Dendritic cell treated with granulocyte-macrophage colony-stimulating factor and Interleukin-4, amounts not matched to agents 40 ng/mL and 50 ng/mL, for 4 days (primary cell): ENCODE data around the gene ST6GAL1.

Experiments used
- H3K27ac Mint-ChIP-seq: one replicate; pipeline ENCODE4 v1.8.0; 2022; ENCODE audit warnings: mild to moderate bottlenecking, mixed read lengths
- H3K27me3 Mint-ChIP-seq: one replicate; pipeline ENCODE4 v1.8.0; 2022; ENCODE audit warnings: mild to moderate bottlenecking, mixed read lengths
- H3K36me3 Mint-ChIP-seq: one replicate; pipeline ENCODE4 v1.8.0; 2022; ENCODE audit warnings: low read depth, mixed read lengths
- H3K4me1 Mint-ChIP-seq: one replicate; pipeline ENCODE4 v1.8.0; 2022; ENCODE audit warnings: low read depth, mixed read lengths
- H3K4me3 Mint-ChIP-seq: one replicate; pipeline ENCODE4 v1.8.0; 2022; ENCODE audit warnings: mild to moderate bottlenecking, moderate library complexity, mixed read lengths
- H3K9me3 Mint-ChIP-seq: one replicate; pipeline ENCODE4 v1.8.0; 2022; ENCODE audit warnings: mixed read lengths
- intact Hi-C: fragments of 100-400 bp; cut with micrococcal nuclease; formaldehyde crosslinking; loops from one replicate; pipeline ENCODE4 v1.15.0; 2022

ST6GAL1 gene

GRCh38 chr3:187066228-187066995, 136.1 kb downstream of the ST6GAL1 start:
- H3K27me3 Mint-ChIP-seq: no peaks in the 10 kb centered on the region
- intact Hi-C loops: no loop called here
- H3K4me3 Mint-ChIP-seq: no peak overlapping the region
- peaks cover 95% of the 10 kb centered on the region for H3K36me3 Mint-ChIP-seq
- peaks cover 29% of the 10 kb centered on the region for H3K4me1 Mint-ChIP-seq
- peaks cover 11% of the 10 kb centered on the region for H3K9me3 Mint-ChIP-seq
- no peak overlapping the region for H3K27ac Mint-ChIP-seq

GRCh38 chr3:187068787-187069186, 138.5 kb downstream of the ST6GAL1 start:
- Mint-ChIP-seq H3K27ac (no peak overlapping the region), H3K36me3 (peaks cover 92% of the 10 kb centered on the region), H3K9me3 (peaks cover 11% of the 10 kb centered on the region), H3K4me3 (no peak overlapping the region), H3K4me1 (peaks cover 20% of the 10 kb centered on the region), H3K27me3 (no peaks in the 10 kb centered on the region)
- intact Hi-C loops: no loop called here

GRCh38 chr3:187069857-187070516, 139.7 kb downstream of the ST6GAL1 start:
- peaks cover 11% of the 10 kb centered on the region for H3K4me1 Mint-ChIP-seq
- intact Hi-C loops: no loop called here
- no peaks in the 10 kb centered on the region for H3K27me3 Mint-ChIP-seq
- H3K36me3 Mint-ChIP-seq: peaks cover 92% of the 10 kb centered on the region
- peaks cover 11% of the 10 kb centered on the region for H3K9me3 Mint-ChIP-seq
- no peak overlapping the region for H3K4me3 Mint-ChIP-seq
- no peak overlapping the region for H3K27ac Mint-ChIP-seq

- intact Hi-C loops: no loop called here
- Mint-ChIP-seq H3K27ac (no peak overlapping the region), H3K27me3 (no peaks in the 10 kb centered on the region), H3K36me3 (peaks cover 97% of the 10 kb centered on the region), H3K4me1 (peaks cover 11% of the 10 kb centered on the region), H3K9me3 (peaks cover 11% of the 10 kb centered on the region), H3K4me3 (no peak overlapping the region)
Measured at GRCh38 chr3:187072102-187072501, 141.8 kb downstream of the ST6GAL1 start.

- Mint-ChIP-seq H3K9me3 (peaks cover 11% of the 10 kb centered on the region), H3K36me3 (peaks cover 97% of the 10 kb centered on the region), H3K27ac (no peak overlapping the region), H3K4me3 (no peak overlapping the region), H3K4me1 (peaks cover 11% of the 10 kb centered on the region), H3K27me3 (no peaks in the 10 kb centered on the region)
- intact Hi-C loops: no loop called here
Measured at GRCh38 chr3:187072511-187072910, 142.2 kb downstream of the ST6GAL1 start.

- Mint-ChIP-seq H3K36me3 (peaks cover 97% of the 10 kb centered on the region), H3K27me3 (no peaks in the 10 kb centered on the region), H3K4me1 (peaks cover 11% of the 10 kb centered on the region), H3K27ac (no peak overlapping the region), H3K4me3 (no peak overlapping the region), H3K9me3 (peaks cover 11% of the 10 kb centered on the region)
- intact Hi-C loops: no loop called here
Measured at GRCh38 chr3:187073581-187074098, 143.3 kb downstream of the ST6GAL1 start.

- Mint-ChIP-seq H3K9me3 (peaks cover 2% of the 10 kb centered on the region), H3K27me3 (no peaks in the 10 kb centered on the region), H3K36me3 (peaks cover 97% of the 10 kb centered on the region), H3K27ac (no peak overlapping the region), H3K4me1 (peaks cover 5% of the 10 kb centered on the region), H3K4me3 (no peak overlapping the region)
- intact Hi-C loops: no loop called here
Measured at GRCh38 chr3:187074846-187075245, 144.5 kb downstream of the ST6GAL1 start.

GRCh38 chr3:187076297-187076696, 146.0 kb downstream of the ST6GAL1 start:
- no peak overlapping the region for H3K27ac Mint-ChIP-seq
- H3K4me3 Mint-ChIP-seq: no peak overlapping the region
- no peaks in the 10 kb centered on the region for H3K27me3 Mint-ChIP-seq
- intact Hi-C loops: no loop called here
- H3K36me3 Mint-ChIP-seq: peaks cover 85% of the 10 kb centered on the region
- H3K4me1 Mint-ChIP-seq: no peaks in the 10 kb centered on the region
- H3K9me3 Mint-ChIP-seq: no peaks in the 10 kb centered on the region

GRCh38 chr3:187077085-187077484, 146.8 kb downstream of the ST6GAL1 start:
- Mint-ChIP-seq H3K9me3 (no peaks in the 10 kb centered on the region), H3K27me3 (no peaks in the 10 kb centered on the region), H3K27ac (no peak overlapping the region), H3K4me3 (no peak overlapping the region), H3K4me1 (peaks cover 3% of the 10 kb centered on the region), H3K36me3 (peaks cover 80% of the 10 kb centered on the region)
- intact Hi-C loops: no loop called here

GRCh38 chr3:187077537-187077936, 147.2 kb downstream of the ST6GAL1 start:
- H3K36me3 Mint-ChIP-seq: peaks cover 75% of the 10 kb centered on the region
- intact Hi-C loops: no loop called here
- H3K27me3 Mint-ChIP-seq: no peaks in the 10 kb centered on the region
- no peak overlapping the region for H3K4me3 Mint-ChIP-seq
- H3K9me3 Mint-ChIP-seq: no peaks in the 10 kb centered on the region
- H3K4me1 Mint-ChIP-seq: peaks cover 8% of the 10 kb centered on the region
- no peak overlapping the region for H3K27ac Mint-ChIP-seq

GRCh38 chr3:187079090-187080022, 149.0 kb downstream of the ST6GAL1 start:
- no peak overlapping the region for H3K4me3 Mint-ChIP-seq
- H3K27me3 Mint-ChIP-seq: no peaks in the 10 kb centered on the region
- H3K27ac Mint-ChIP-seq: no peak overlapping the region
- H3K9me3 Mint-ChIP-seq: no peaks in the 10 kb centered on the region
- peaks cover 57% of the 10 kb centered on the region for H3K36me3 Mint-ChIP-seq
- H3K4me1 Mint-ChIP-seq: peaks cover 14% of the 10 kb centered on the region
- intact Hi-C loops: no loop called here

GRCh38 chr3:187080799-187081450, 150.6 kb downstream of the ST6GAL1 start:
- H3K4me3 Mint-ChIP-seq: no peak overlapping the region
- no peaks in the 10 kb centered on the region for H3K27me3 Mint-ChIP-seq
- H3K36me3 Mint-ChIP-seq: peaks cover 42% of the 10 kb centered on the region
- no peak overlapping the region for H3K27ac Mint-ChIP-seq
- H3K9me3 Mint-ChIP-seq: no peaks in the 10 kb centered on the region
- intact Hi-C loops: no loop called here
- peaks cover 21% of the 10 kb centered on the region for H3K4me1 Mint-ChIP-seq

- H3K27ac Mint-ChIP-seq: peak overlapping the region; percentile 85
- peaks cover 11% of the 10 kb centered on the region for H3K9me3 Mint-ChIP-seq
- H3K27me3 Mint-ChIP-seq: no peaks in the 10 kb centered on the region
- H3K36me3 Mint-ChIP-seq: peaks cover 22% of the 10 kb centered on the region
- H3K4me3 Mint-ChIP-seq: no peak overlapping the region
- H3K4me1 Mint-ChIP-seq: peaks cover 21% of the 10 kb centered on the region
- intact Hi-C loops: no loop called here
Measured at GRCh38 chr3:187082758-187083375, 152.5 kb downstream of the ST6GAL1 start.
